Ishikawa (cell line): ENCODE results near the gene EGFLAM.

ENCODE experiments used
- CEBPB ChIP-seq: IDR thresholded peaks from 2 replicates; pipeline ENCODE4 v1.6.1; 2012
- CREB1 ChIP-seq: IDR thresholded peaks from 2 replicates; pipeline ENCODE4 v1.6.1; 2012; ENCODE audit warnings: low read depth
- EGR1 ChIP-seq: IDR thresholded peaks from 2 replicates; pipeline ENCODE4 v1.6.1; 2012
- EP300 ChIP-seq: IDR thresholded peaks from 2 replicates; pipeline ENCODE4 v1.6.1; 2012; ENCODE audit warnings: borderline replicate concordance
- FOXM1 ChIP-seq: IDR thresholded peaks from 2 replicates; pipeline ENCODE4 v1.6.1; 2012; ENCODE audit warnings: low read depth, borderline replicate concordance
- MAX ChIP-seq: IDR thresholded peaks from 2 replicates; pipeline ENCODE4 v1.6.1; 2012
- NFIC ChIP-seq: IDR thresholded peaks from 2 replicates; pipeline ENCODE4 v1.6.1; 2012
- RAD21 ChIP-seq: IDR thresholded peaks from 2 replicates; pipeline ENCODE4 v1.6.1; 2012; ENCODE audit warnings: low read depth
- REST ChIP-seq: IDR thresholded peaks from 2 replicates; pipeline ENCODE4 v1.6.1; 2012; ENCODE audit warnings: low read depth, mild to moderate bottlenecking
- TAF1 ChIP-seq: IDR thresholded peaks from 2 replicates; pipeline ENCODE4 v1.6.1; 2012; ENCODE audit warnings: low read depth, mild to moderate bottlenecking
- TCF12 ChIP-seq: IDR thresholded peaks from 2 replicates; pipeline ENCODE4 v1.6.1; 2012; ENCODE audit warnings: low read depth
- TEAD4 ChIP-seq: IDR thresholded peaks from 2 replicates; pipeline ENCODE4 v1.6.1; 2012
- USF1 ChIP-seq: IDR thresholded peaks from 2 replicates; pipeline ENCODE4 v1.6.1; 2012
- YY1 ChIP-seq: IDR thresholded peaks from 2 replicates; pipeline ENCODE4 v1.6.1; 2012; ENCODE audit warnings: low read depth
- ZBTB7A ChIP-seq: IDR thresholded peaks from 2 replicates; pipeline ENCODE4 v1.6.1; 2012; ENCODE audit warnings: low read depth

The EGFLAM gene

GRCh38 chr5:38362713-38363112 is 104.4 kb downstream of the EGFLAM start:
- no peak for TF ChIP-seq CEBPB
- TF ChIP-seq RAD21 = no peak
- no peak for TF ChIP-seq NFIC
- no peak for TF ChIP-seq MAX
- no peak for TF ChIP-seq YY1
- no peak for TF ChIP-seq USF1
- TF ChIP-seq ZBTB7A = no peak
- no peak for TF ChIP-seq EP300
- TF ChIP-seq TCF12 = no peak
- no peak for TF ChIP-seq FOXM1
- TF ChIP-seq EGR1 = no peak
- no peak for TF ChIP-seq TAF1
- no peak for TF ChIP-seq TEAD4
- no peak for TF ChIP-seq CREB1
- no peak for TF ChIP-seq REST

- TF ChIP-seq EP300 (no peak), CREB1 (no peak), TCF12 (no peak), YY1 (no peak), RAD21 (no peak), REST (no peak), EGR1 (no peak), TEAD4 (no peak), ZBTB7A (no peak), TAF1 (no peak), NFIC (no peak), USF1 (no peak), CEBPB (no peak), FOXM1 (no peak), MAX (no peak)
Measured at GRCh38 chr5:38364825-38365224, 106.5 kb downstream of the EGFLAM start.

GRCh38 chr5:38367410-38367809 is 109.1 kb downstream of the EGFLAM start:
- no peak for TF ChIP-seq USF1
- TF ChIP-seq MAX = no peak
- no peak for TF ChIP-seq EP300
- TF ChIP-seq REST = no peak
- no peak for TF ChIP-seq TAF1
- TF ChIP-seq FOXM1 = no peak
- TF ChIP-seq CREB1 = no peak
- no peak for TF ChIP-seq ZBTB7A
- TF ChIP-seq YY1 = no peak
- TF ChIP-seq TCF12 = no peak
- no peak for TF ChIP-seq RAD21
- TF ChIP-seq NFIC = no peak
- no peak for TF ChIP-seq CEBPB
- no peak for TF ChIP-seq EGR1

- no peak for TF ChIP-seq ZBTB7A
- no peak for TF ChIP-seq EP300
- TF ChIP-seq NFIC = no peak
- no peak for TF ChIP-seq MAX
- TF ChIP-seq CREB1 = no peak
- no peak for TF ChIP-seq FOXM1
- TF ChIP-seq EGR1 = no peak
- no peak for TF ChIP-seq YY1
- no peak for TF ChIP-seq RAD21
- no peak for TF ChIP-seq TCF12
- TF ChIP-seq CEBPB = no peak
- TF ChIP-seq TAF1 = no peak
- no peak for TF ChIP-seq TEAD4
- TF ChIP-seq USF1 = no peak
- no peak for TF ChIP-seq REST
Measured at GRCh38 chr5:38367966-38368365, 109.6 kb downstream of the EGFLAM start.
